ENCODE measurements around the gene RMI2.

RMI2 gene

GRCh38 chr16:11310634-11310977 lies 34.7 kb upstream of the RMI2 start:
- no peak for DNase-seq

- no peak for DNase-seq
These were observed 34.2 kb upstream of the RMI2 start for GRCh38 chr16:11310997-11311561.

- DNase-seq, result no peak
These were observed 32.4 kb upstream of the RMI2 start for GRCh38 chr16:11312718-11313492.

- DNase-seq, result no peak
These were observed 31.6 kb upstream of the RMI2 start for GRCh38 chr16:11313493-11314308.

- no peak for DNase-seq
These were observed 30.9 kb upstream of the RMI2 start for GRCh38 chr16:11314309-11314894.

GRCh38 chr16:11315510-11315909 lies 29.7 kb upstream of the RMI2 start:
- DNase-seq, result no peak

- DNase-seq, result no peak
These were observed 28.8 kb upstream of the RMI2 start for GRCh38 chr16:11316331-11317015.

GRCh38 chr16:11318817-11319216 lies 26.4 kb upstream of the RMI2 start:
- no peak for DNase-seq

- DNase-seq, result no peak
These were observed 25.6 kb upstream of the RMI2 start for GRCh38 chr16:11319529-11320146.

GRCh38 chr16:11320170-11320569 lies 25.1 kb upstream of the RMI2 start:
- DNase-seq, result no peak

- DNase-seq, result no peak
These were observed 23.6 kb upstream of the RMI2 start for GRCh38 chr16:11321662-11322061.

- no peak for DNase-seq
These were observed 22.4 kb upstream of the RMI2 start for GRCh38 chr16:11322823-11323222.

GRCh38 chr16:11323551-11324336 lies 21.5 kb upstream of the RMI2 start:
- no peak for DNase-seq

- no peak for DNase-seq
These were observed 19.7 kb upstream of the RMI2 start for GRCh38 chr16:11325404-11326083.

GRCh38 chr16:11326084-11326736 lies 19.0 kb upstream of the RMI2 start:
- DNase-seq, result no peak

GRCh38 chr16:11326737-11327276 lies 18.5 kb upstream of the RMI2 start:
- no peak for DNase-seq

GRCh38 chr16:11327277-11328171 lies 17.7 kb upstream of the RMI2 start:
- DNase-seq, result no peak

- DNase-seq, result no peak
These were observed 16.8 kb upstream of the RMI2 start for GRCh38 chr16:11328172-11329070.

Data from right forelimb (tissue), 1 donor.